HG02885 (cell line): ENCODE data around the gene XIST.
"Not testable (repeated sequence)": the region's sequence is repeated elsewhere in the genome, so short reads cannot be mapped to it uniquely, and the experiment has no call there.

Experiments used
- ATAC-seq: cut with Tn5 transposase; IDR thresholded peaks from one replicate; pipeline ENCODE4 v1.9.1; 2021; ENCODE audit warnings: mild to moderate bottlenecking; ENCODE audit not compliant: unreplicated experiment, poor library complexity

XIST gene

GRCh38 chrX:73840120-73840924 lies 12.2 kb downstream of the XIST start:
- ATAC-seq: no peak

DNA sequence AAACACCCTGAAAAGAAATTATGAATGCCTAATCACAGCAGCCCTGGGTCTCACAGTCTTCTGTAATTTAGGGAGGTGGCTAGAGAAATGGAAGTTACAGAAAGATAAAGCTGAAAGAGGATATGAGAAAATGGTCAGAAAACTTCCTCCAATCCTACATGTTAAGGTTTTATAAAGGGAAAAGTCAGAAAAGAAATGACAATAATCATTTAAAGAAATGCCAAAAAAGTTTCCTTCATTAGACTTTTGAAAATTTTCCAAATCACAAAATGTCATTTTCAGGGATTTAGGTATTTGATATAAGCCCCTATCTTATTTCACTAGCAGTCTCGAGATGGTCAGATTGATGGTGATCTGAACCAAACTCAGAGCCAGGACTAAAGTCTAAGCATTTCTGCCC lies 13.4 kb downstream of the XIST start:
- no peak for ATAC-seq

- ATAC-seq: no peak
Measured at GRCh38 chrX:73838123-73838522, 14.4 kb downstream of the XIST start.

GRCh38 chrX:73836956-73837477 lies 15.5 kb downstream of the XIST start:
- ATAC-seq: no peak

DNA sequence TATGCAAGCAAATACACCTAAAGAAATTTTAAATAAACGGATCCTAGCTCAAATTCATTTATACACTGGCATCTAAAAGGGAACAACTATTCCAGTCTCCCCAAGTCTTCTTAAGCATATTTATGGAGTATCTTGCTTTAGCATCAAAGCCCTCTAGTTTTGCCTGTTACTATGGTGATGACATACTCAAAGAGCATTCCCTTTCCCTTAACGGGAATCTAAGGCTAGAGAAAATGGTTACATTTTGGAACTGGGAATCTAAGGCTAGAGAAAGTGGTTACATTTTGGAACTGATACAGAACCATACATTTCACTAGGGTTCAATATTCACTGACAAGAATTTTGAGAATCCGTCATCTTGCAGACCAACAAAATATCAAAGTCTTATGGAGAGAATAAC lies 18.3 kb downstream of the XIST start:
- no peak for ATAC-seq

GRCh38 chrX:73832319-73832718 lies 20.2 kb downstream of the XIST start:
- no peak for ATAC-seq

- ATAC-seq: no peak
Measured at GRCh38 chrX:73831500-73831899, 21.0 kb downstream of the XIST start.

GRCh38 chrX:73830489-73831414 lies 21.8 kb downstream of the XIST start:
- no peak for ATAC-seq

DNA sequence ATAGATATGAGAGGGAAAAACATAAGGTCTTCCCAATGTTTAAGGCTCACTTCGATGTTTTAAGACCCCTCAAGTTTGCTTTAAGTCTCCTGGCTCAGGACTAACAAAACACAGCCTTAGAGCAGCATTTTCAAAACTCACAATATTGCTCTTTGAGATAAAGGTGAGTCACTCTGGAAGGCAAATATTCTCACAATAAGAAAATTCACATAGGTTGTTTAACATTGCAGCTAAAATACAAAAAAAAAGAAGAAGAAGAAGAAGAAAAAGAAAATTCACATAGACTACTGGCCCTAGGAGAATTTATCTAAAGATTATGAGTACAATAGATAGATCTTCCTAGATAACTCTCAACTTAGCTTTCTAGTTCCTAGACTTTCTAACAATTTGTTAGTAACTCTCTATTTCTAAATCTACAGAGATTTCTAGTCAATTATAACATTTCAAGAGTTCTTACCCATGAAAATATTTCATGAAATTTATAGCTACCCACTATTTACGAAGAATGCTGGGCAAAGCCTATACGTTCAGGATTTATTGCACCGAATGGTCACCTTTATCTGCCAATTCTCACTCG lies 22.5 kb downstream of the XIST start:
- ATAC-seq: no peak

DNA sequence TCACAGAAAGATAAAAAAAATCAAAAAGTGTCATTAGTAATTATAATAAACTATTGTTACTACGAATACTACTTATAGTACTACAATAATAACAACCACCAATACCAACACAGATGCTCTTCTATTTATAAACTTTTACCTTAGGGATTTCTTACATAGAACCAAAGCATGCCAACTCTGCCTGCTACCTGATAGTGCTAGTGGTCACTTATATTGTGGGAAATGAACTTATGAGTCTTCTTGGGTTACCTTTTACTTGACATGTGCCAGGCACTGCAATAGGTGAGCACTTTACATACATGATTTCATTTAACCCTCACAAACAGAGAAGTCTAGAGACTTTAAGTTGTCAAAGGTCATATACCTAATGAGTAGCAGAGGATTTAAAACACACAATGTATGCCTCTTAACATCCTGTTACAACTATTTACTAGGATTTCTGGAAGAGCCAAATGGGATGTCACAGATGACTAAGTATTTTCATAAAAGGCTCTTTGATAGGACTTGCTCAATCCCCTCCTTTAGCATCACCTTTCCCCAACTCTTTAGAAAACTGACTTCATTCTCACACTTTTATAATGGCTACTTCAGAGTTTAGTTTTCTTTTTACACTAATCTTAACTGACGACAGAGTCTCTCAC lies 24.3 kb downstream of the XIST start:
- ATAC-seq: no peak

- no peak for ATAC-seq
Measured at GRCh38 chrX:73827406-73827805, 25.1 kb downstream of the XIST start.

DNA sequence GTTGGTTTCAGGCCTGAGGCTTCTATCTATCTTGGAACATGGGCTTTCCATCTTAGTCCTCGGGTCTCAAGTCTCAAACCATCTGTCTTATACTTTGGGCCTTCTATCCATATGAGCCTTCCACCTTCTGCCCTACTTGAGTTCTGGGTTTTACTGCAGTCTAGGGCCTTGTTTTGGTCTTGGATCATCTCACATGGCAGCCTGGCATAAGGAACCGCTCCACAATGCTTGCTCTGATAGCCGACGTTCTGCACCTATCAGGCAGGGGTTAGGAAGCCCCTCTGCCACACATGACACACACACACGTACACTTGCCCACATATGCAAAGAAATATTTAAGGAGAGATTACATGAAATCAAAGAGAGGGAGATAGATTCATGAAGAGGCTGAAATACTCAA lies 25.5 kb downstream of the XIST start:
- ATAC-seq: no peak

DNA sequence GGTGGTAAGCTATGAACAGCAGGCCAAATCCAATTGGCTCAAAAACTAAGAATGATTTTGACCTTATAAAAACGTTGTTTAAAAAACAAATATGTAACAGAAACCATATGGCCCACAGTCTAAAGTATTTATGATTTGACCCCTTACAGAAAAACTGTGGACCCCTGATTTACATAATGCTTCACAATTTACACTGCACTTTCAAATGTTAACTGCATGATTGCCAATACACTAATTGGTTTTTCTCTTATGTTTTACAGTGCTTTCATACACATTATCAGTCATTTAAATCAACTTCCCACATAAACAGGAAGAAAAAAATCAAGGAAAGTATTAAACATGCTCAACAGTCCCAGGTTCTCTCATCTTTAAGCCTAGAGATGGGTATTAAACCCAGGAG lies 26.9 kb downstream of the XIST start:
- ATAC-seq: no peak

- no peak for ATAC-seq
Measured at GRCh38 chrX:73823473-73824004, 29.0 kb downstream of the XIST start.

DNA sequence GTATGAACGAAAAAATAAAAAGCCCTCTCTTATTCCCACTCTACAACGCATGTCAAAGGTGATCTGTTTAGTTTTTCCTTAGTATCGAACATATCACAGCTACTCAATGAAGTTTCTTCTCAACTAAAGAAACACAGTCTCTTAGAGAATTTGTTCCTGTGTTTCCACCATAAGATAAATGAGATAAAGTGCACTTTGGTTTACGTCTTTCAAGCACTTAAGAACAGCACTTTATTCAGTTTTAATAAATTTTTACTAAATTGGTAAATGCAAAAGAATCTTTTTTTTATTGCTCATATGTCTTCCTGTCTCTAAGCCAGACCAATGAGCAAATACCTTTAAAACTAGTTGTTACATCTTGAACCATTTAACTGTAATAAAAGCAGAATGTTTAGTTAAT lies 29.7 kb downstream of the XIST start:
- no peak for ATAC-seq

GRCh38 chrX:73821921-73822559 lies 30.5 kb downstream of the XIST start:
- no peak for ATAC-seq

DNA sequence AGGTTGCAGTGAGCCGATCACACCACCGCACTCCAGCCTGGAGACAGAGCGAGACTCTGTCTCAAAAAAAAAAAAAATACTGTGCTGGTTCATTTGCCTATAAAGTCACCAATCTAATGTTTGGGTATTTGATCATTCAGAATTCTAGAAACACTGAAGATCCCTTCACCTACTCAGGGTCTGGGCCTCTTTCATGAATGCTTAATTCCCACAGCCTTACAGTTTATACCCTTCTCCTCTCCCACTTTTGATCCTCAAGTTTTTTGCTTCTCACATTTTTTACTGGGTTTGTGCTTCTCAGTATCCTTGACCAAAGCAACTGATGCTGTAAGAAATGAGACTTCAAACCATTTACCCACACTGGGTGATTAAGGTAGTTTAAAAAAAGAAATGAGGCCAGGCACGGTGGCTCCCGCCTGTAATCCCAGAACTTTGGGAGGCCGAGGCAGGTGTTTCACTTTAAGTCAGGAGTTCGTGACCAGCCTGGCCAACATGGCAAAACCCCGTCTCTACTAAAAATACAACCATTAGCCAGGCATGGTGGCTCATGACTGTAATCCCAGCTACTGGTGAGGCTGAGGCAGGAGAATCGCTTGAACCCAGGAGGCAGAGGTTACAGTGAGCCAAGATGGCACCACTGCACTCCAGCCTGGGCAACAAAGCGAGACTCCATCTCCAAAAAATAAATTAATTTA lies 32.5 kb downstream of the XIST start:
- ATAC-seq: not testable (repeated sequence)

GRCh38 chrX:73818200-73819116 lies 34.1 kb downstream of the XIST start:
- no peak for ATAC-seq
